Brain pericyte (primary cell): ENCODE results near the gene SDR42E1.

Experiments used
- DNase-seq: peaks from one replicate; pipeline ENCODE4 v3.0.0-alpha.2; 2012; ENCODE audit warnings: low read depth, low spot score

The SDR42E1 gene

GRCh38 chr16:81940781-81941560 lies 70.3 kb downstream of the SDR42E1 start:
- DNase-seq, result peak; percentile 12

GRCh38 chr16:81939164-81940056 lies 71.9 kb downstream of the SDR42E1 start:
- no peak for DNase-seq
